GM18907 (cell line): ENCODE results near the gene GABRR2.
"Not testable (repeated sequence)": the region's sequence is repeated elsewhere in the genome, so short reads cannot be mapped to it uniquely, and the experiment has no call there.

ENCODE experiments used
- ATAC-seq: cut with Tn5 transposase; IDR thresholded peaks from one replicate; pipeline ENCODE4 v1.9.1; 2021; ENCODE audit warnings: mild to moderate bottlenecking, moderate library complexity; ENCODE audit not compliant: unreplicated experiment

GABRR2 gene

DNA sequence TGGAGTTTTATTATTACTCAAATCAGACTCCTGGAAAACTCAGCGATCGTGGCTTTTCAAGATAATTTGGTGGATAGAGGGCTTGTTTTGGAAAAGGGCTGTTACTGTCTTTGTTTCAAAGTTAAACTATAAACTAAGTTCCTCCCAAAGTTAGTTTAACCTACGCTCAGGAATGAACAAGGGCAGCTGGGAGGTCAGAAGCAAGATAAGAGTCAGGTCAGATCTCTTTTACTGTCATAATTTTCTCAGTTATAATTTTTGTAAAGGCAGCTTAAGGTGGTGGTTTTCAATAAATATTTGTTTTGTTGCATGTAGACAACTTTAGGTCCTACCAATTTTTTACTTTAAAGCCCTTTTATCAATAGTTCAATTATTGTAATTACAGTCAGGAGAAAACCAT is 9.2 kb upstream of the GABRR2 start:
- no peak for ATAC-seq

DNA sequence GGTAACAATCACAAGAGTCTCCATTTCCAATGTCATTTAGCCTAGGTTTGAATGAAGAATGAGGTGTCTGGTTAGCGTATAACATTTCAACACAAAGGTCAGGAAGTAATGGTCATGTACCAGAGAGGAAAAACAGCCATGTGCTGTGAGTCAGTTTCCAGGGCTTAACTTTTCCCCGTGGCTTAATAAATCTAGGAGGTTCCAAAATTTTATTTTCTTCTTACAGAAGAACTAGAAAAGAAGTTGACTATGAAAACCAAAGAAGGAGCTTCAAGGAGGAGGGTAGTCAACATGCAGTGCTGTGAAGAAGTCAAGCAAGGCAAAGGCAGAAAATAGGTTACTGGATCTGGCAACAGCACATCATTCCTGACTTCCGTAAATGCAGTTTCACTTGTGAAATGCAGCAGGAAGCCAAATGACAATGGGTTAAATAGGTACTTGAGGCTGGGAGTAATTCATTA is 8.4 kb upstream of the GABRR2 start:
- ATAC-seq, result no peak

GRCh38 chr6:89321131-89321970 is 6.3 kb upstream of the GABRR2 start:
- peak; percentile 56 for ATAC-seq

DNA sequence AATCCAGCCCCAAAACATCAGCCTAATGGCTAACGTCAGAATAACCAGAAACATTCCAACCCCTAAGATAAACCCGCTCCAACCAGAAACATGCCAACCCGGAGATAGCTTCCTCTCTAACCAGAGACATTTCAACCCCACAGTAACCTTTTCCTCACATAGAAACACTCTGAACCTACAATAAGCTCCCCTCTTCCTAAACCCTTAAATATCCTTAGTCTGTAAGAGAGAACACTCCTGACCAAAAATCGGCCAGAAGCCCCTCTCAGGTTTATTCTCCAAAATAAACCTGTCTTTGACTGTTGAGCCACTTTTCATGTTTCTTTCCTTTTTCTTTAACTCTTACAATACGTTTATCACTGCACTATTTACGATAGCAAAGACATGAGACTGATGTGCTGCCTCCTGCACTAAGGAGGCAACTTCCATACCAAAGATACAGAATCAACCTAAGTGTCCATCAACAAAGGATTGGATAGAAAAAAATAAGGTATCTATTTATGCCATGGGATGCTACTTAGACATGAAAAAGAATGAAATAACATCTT is 5.0 kb upstream of the GABRR2 start:
- no peak for ATAC-seq

- no peak for ATAC-seq
These were observed 2.0 kb upstream of the GABRR2 start for GRCh38 chr6:89317067-89317466.

DNA sequence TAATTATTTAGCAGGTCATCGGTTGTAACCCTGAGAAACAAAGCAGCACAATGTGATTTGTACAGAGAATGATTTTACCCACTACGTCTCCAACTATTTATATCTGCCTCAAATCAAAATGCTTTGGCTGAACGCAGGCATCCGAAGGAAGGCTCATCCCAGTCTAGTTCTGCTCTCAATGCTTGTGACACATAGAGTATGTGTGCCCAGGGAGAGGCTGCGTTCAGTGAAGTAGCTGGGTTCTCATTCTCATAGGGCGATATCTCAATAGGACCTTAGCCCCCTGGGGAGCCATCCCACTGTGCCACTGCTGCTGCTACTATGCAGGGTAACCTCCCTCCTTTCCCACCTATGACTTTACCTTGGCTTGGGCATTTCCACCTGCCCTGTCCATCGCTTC is 407 bp downstream of the GABRR2 start:
- no peak for ATAC-seq

- ATAC-seq, result no peak
These were observed 2.1 kb downstream of the GABRR2 start for GRCh38 chr6:89313006-89313405.

- no peak for ATAC-seq
These were observed 3.1 kb downstream of the GABRR2 start for GRCh38 chr6:89311853-89312531.

GRCh38 chr6:89311530-89311852 is 3.6 kb downstream of the GABRR2 start:
- ATAC-seq, result no peak

DNA sequence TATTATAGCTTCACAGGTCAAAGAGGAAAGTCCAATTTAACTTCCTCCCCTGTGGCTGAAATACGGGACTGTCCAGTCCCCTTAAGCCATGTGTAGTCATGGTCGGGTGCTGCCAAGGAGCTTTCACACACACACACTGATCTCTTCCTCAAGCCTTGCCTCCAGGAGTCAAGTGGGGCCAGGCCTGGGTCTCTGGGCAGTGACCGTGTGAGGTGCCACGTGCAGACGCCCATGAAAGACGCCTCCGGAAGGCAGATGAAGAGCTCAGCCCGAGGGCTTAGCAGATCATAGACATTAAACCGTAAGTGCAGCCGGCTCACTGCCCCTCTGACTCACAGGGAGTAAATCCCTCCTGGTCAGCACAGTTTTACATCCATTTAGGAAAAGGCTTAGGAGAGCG is 4.2 kb downstream of the GABRR2 start:
- ATAC-seq, result no peak

GRCh38 chr6:89308525-89309395 is 6.3 kb downstream of the GABRR2 start:
- ATAC-seq, result no peak

- not testable (repeated sequence) for ATAC-seq
These were observed 10.6 kb downstream of the GABRR2 start for GRCh38 chr6:89304517-89304916.

GRCh38 chr6:89302936-89303335 is 12.2 kb downstream of the GABRR2 start:
- ATAC-seq, result no peak

DNA sequence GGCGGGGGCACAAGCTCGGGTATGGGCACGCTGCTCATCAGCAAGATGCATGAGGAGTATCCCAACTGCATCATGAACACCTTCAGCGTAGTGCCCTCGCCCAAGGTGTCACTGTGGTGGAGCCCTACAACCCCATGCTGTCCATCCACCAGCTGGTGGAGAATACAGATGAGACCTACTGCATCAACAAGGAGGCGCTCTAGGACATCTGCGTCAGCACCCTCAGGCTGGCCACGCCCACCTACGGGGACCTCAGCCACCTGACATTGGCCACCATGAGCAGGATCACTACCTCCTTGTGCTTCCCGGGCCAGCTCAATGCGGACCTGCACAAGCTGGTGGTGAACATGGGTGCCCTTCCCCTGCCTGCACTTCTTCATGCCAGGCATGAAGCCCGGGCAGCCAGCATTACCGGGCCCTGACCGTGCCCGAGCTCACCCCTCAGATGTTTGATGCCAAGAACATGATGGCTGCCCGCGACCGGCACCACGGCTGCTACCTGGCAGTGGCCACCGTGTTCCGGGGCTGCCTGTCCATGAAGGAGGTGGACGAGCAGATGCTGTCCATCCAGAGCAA is 12.8 kb downstream of the GABRR2 start:
- ATAC-seq, result no peak

DNA sequence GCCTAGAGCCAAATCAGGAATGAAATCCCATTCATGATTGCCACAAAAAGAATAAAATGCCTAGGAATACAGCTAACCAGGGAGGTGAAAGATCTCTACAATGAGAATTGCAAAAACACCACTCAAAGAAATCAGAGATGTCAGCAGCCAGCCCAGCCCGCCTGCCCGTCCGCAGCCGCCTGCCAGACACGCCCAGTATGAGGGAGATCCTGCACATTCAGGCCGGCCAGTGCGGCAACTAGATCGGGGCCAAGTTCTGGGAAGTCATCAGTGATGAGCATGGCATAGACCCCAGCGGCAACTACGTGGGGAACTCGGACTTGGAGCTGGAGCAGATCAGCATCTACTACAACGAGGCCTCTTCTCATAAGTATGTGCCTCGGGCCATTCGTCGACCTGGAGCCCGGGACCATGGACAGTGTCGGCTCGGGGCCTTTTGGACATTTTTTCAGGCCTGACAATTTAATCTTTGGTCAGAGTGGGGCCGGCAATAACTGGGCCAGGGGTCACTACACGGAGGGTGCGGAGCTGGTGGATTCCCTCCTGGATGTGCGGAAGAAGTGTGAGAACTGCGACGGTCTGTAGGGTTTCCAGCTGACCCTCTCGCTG is 13.4 kb downstream of the GABRR2 start:
- no peak for ATAC-seq

GRCh38 chr6:89299466-89299850 is 15.6 kb downstream of the GABRR2 start:
- no peak for ATAC-seq

DNA sequence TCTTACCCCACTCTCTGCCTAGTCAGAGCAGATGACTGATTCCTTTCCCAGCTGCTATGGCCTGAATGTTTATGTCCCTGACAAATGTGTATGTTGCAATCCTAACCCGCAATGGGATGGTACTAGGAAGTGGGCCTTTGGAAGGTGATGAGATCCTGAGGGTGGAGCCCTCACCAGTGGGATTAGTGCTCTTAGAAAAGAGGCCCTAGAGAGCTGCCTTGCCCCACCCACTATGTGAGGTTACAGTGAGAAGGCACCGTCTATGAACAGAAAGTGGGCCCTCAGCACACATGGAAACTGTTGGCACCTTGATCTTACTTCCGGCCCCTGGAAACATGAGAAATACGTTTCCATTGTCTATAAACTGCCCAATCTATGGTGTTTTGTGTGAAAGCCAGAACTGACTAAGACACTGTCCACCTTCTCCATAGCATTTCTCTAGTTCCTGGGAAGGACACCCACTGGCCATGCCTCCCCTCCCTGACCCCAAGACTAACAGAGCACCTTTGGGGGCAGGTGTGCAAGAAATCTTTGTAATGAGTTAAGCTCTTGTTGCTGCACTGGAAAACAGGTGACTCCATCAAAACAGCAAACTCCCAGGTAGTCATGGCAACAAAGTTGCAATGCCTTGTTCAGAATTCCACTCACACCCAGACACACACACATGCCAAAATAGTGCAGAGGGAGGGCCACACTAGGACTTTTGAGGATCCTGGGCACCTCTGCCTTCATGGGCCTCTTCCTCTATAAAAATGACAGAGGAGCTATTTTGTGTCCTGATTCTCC is 16.2 kb downstream of the GABRR2 start:
- ATAC-seq, result peak; percentile 46

GRCh38 chr6:89297695-89298351 is 17.3 kb downstream of the GABRR2 start:
- ATAC-seq, result peak; percentile 92

- ATAC-seq, result no peak
These were observed 19.1 kb downstream of the GABRR2 start for GRCh38 chr6:89295981-89296380.
